K562 (cell line): ENCODE results near the gene INS. TPM values are rescaled to one million over a fixed set of nuclear protein-coding genes. Genes with fewer than 3 reads are reported as not detected.
A peak's percentile ranks its signal among the peaks of the same experiment; 100 is the strongest.

Experiments
- ATAC-seq: fragments of 200-7000 bp; cut with Tn5 transposase; 3 replicates; pipeline ENCODE4 v1.9.1; 2020; ENCODE audit warnings: moderate library complexity
- BruUV-seq: library from RNA; stranded (reverse); fragments of 400-500 nt; replicated peaks from 2 replicates; lab custom pipeline; 2021; lab: Mats Ljungman, UMichigan
- CTCF ChIA-PET: fragments of 300-600 bp; formaldehyde crosslinking; extraction: SDS; loops from one replicate; lab custom pipeline; 2021; ENCODE audit warnings: low intra/inter-chr PET ratio; lab: Yijun Ruan, JAX
- POLR2A ChIA-PET: fragments of 300-600, 350-650 bp; sonication (Branson Sonifier 250); formaldehyde crosslinking; extraction: SDS; loops from one replicate; lab custom pipeline; 2021; ENCODE audit warnings: antibody characterized with exemption, inconsistent platforms; lab: Yijun Ruan, JAX
- DNase-seq, 4 experiments: peaks; one replicate each; pipeline versions ENCODE4 v3.0.0 to v3.0.0-alpha.2; 2011 to 2018; ENCODE audit warnings: low spot score in 3 of 4, mixed read lengths in 3 of 4; ENCODE audit errors: extremely low read depth in 1 of 4
- FAIRE-seq: peaks from 2 replicates; lab custom pipeline; 2011; peaks lifted over from hg19 to GRCh38; lab: Jason Lieb, UNC
- H2AFZ ChIP-seq: 2 replicates; pipeline ENCODE4 v1.6.0; 2011; ENCODE audit warnings: low read depth, low read length, control low read depth, inconsistent platforms
- H3K27ac ChIP-seq: fragments of 200-600 bp; 3 replicates; pipeline ENCODE4 v1.8.0; 2011; ENCODE audit warnings: low read depth, mild to moderate bottlenecking, control low read depth, inconsistent platforms, low read length, moderate library complexity, mixed read lengths; ENCODE audit errors: extremely low read depth
- H3K27me3 ChIP-seq, 2 experiments: fragments of 300-600 bp in 1 of 2; 2 replicates in 1 of 2; 3 replicates in 1 of 2; pipeline versions ENCODE4 v1.6.0 to v1.8.0; 2011; ENCODE audit warnings: inconsistent platforms in 2 of 2, low read length in 2 of 2, mild to moderate bottlenecking in 1 of 2, mixed read lengths in 1 of 2, moderate library complexity in 1 of 2; ENCODE audit not compliant: control insufficient read depth in 2 of 2, insufficient read depth in 2 of 2
- H3K36me3 ChIP-seq: fragments of 300-600 bp; 3 replicates; pipeline ENCODE4 v1.8.0; 2011; ENCODE audit warnings: mild to moderate bottlenecking, low read length, inconsistent platforms; ENCODE audit not compliant: control insufficient read depth, insufficient read depth
- H3K4me1 ChIP-seq, 2 experiments: fragments of 200-600 bp in 1 of 2; replicated peaks in 1 of 2; 2 replicates in 1 of 2; 3 replicates in 1 of 2; pipeline versions ENCODE4 v1.5.1 to v1.8.0; 2011; ENCODE audit warnings: inconsistent platforms in 2 of 2, low read length in 2 of 2, mild to moderate bottlenecking in 1 of 2, mixed read lengths in 1 of 2, moderate library complexity in 1 of 2; ENCODE audit not compliant: control insufficient read depth in 2 of 2, insufficient read depth in 2 of 2
- H3K4me2 ChIP-seq: 2 replicates; pipeline ENCODE4 v1.6.1; 2011; ENCODE audit warnings: low read length, control low read depth, inconsistent platforms, mixed read lengths; ENCODE audit not compliant: insufficient read depth
- H3K4me3 ChIP-seq: fragments of 200-600 bp; sonication (generic), shearing (Covaris generic); 2 replicates; pipeline ENCODE4 v1.5.1; 2016; ENCODE audit warnings: control low read depth, inconsistent platforms
- H3K79me2 ChIP-seq: fragments of 200-600 bp; 3 replicates; pipeline ENCODE4 v1.8.0; 2011; ENCODE audit warnings: low read length, inconsistent platforms; ENCODE audit not compliant: control insufficient read depth, insufficient read depth
- H3K9ac ChIP-seq, 2 experiments: 2 replicates each; pipeline versions ENCODE4 v1.6.0 to v1.6.1; 2011; ENCODE audit warnings: low read depth in 2 of 2, low read length in 2 of 2, control low read depth in 1 of 2, inconsistent platforms in 1 of 2, mild to moderate bottlenecking in 1 of 2, mixed read lengths in 1 of 2; ENCODE audit not compliant: insufficient read depth in 1 of 2
- H3K9me1 ChIP-seq: one replicate; pipeline ENCODE4 v1.6.0; 2011; ENCODE audit warnings: inconsistent platforms, mild to moderate bottlenecking, low read length, moderate library complexity; ENCODE audit not compliant: control insufficient read depth, insufficient read depth
- H3K9me3 ChIP-seq: replicated peaks from 2 replicates; pipeline ENCODE4 v1.5.1; 2011; ENCODE audit warnings: low read depth, low read length, inconsistent platforms; ENCODE audit not compliant: control insufficient read depth, insufficient read depth
- H4K20me1 ChIP-seq: replicated peaks from 2 replicates; pipeline ENCODE4 v1.6.1; 2011; ENCODE audit warnings: low read length, inconsistent platforms, mixed read lengths; ENCODE audit not compliant: control insufficient read depth, insufficient read depth
- CEBPG ChIP-seq, 3 experiments: fragments of 200-800 bp in 1 of 3; sonication (Bioruptor generic) in 1 of 3; sonication (generic) in 1 of 3; formaldehyde crosslinking in 1 of 3; IDR thresholded peaks in 2 of 3; conservative IDR thresholded peaks in 1 of 3; 2 replicates each; pipeline versions ENCODE4 v1.6.1 to v1.8.0; 2016 to 2022; ENCODE audit warnings: missing compliant biosample characterization in 2 of 3, missing genetic modification characterization in 2 of 3, mild to moderate bottlenecking in 1 of 3, missing genetic modification reagents in 1 of 3
- JUND ChIP-seq, 2 experiments: IDR thresholded peaks; 2 replicates in 1 of 2; 3 replicates in 1 of 2; pipeline ENCODE4 v1.6.1; 2011; ENCODE audit warnings: borderline replicate concordance in 2 of 2, low read depth in 2 of 2, low read length in 2 of 2, improper control_type of control experiment in 1 of 2, missing biosample characterization in 1 of 2, missing genetic modification characterization in 1 of 2, missing genetic modification reagents in 1 of 2
- MAZ ChIP-seq, 2 experiments: fragments of 450-650 bp in 1 of 2; sonication (generic) in 1 of 2; formaldehyde crosslinking; IDR thresholded peaks in 1 of 2; conservative IDR thresholded peaks in 1 of 2; 2 replicates each; pipeline versions ENCODE4 v1.4.0 to v1.5.0; 2020; ENCODE audit warnings: mild to moderate bottlenecking in 1 of 2, missing genetic modification reagents in 1 of 2
- MBD2 ChIP-seq: sonication (generic); IDR thresholded peaks from 2 replicates; pipeline ENCODE4 v1.6.1; 2016; ENCODE audit warnings: low read depth, borderline replicate concordance
- PTRF ChIP-seq: fragments of 450-650 bp; IDR thresholded peaks from 2 replicates; pipeline ENCODE4 v1.6.1; 2016; ENCODE audit warnings: mild to moderate bottlenecking, missing genetic modification characterization, missing compliant biosample characterization
- RB1 ChIP-seq: fragments of 450-650 bp; IDR thresholded peaks from 2 replicates; pipeline ENCODE4 v1.6.1; 2017; ENCODE audit warnings: low read depth, mild to moderate bottlenecking
- REST ChIP-seq, 2 experiments: fragments of 450-650 bp; formaldehyde crosslinking in 1 of 2; IDR thresholded peaks; 2 replicates each; pipeline versions ENCODE4 v1.4.0 to v1.6.1; 2014 to 2020; ENCODE audit warnings: mild to moderate bottlenecking in 2 of 2, borderline replicate concordance in 1 of 2, low read depth in 1 of 2
- ZEB2 ChIP-seq: fragments of 450-650 bp; IDR thresholded peaks from 2 replicates; pipeline ENCODE4 v1.6.1; 2016
- ZNF444 ChIP-seq: fragments of 250-450 bp; sonication (Bioruptor Pico); IDR thresholded peaks from 2 replicates; pipeline ENCODE4 v1.4.0; 2020; ENCODE audit warnings: mild to moderate bottlenecking, moderate library complexity
- ZNF696 ChIP-seq: fragments of 250-450 bp; sonication (Bioruptor Pico); conservative IDR thresholded peaks from 2 replicates; pipeline ENCODE4 v1.4.0; 2020; ENCODE audit warnings: mild to moderate bottlenecking, moderate library complexity
- WGBS: fragments of 100-300 bp; shearing (Covaris generic); methylation state at CpG from one replicate; pipeline ENCODE4 v1.1.6; 2016; ENCODE audit warnings: low coverage, mixed read lengths; ENCODE audit not compliant: insufficient coverage; ENCODE audit errors: missing lambda C conversion rate; 5-methylcytosine and 5-hydroxymethylcytosine counted together
- in situ Hi-C: fragments of 300-500 bp; cut with MboI; formaldehyde crosslinking; loops from 4 replicates; pipeline ENCODE4 v1.15.0; 2018; ENCODE audit warnings: inconsistent platforms, mixed read lengths
- intact Hi-C: fragments of 100-400 bp; cut with micrococcal nuclease; formaldehyde crosslinking; loops from 2 replicates; pipeline ENCODE4 v1.14.2; 2022
- polyA plus RNA-seq, 8 experiments: library from polyadenylated mRNA; depleted of rRNA in 4 of 8; stranded (reverse) in 5 of 8; unstranded in 3 of 8; fragments of >200 nt; fragmentation: Nextera tagmentation in 2 of 8; fragmentation: Illumina TruSeq in 1 of 8; extraction: Ambion mirVana in 2 of 8; extraction: Trizol in 1 of 8; gene quantifications; 2 replicates each; pipeline versions ENCODE4 v1.2.1 to v1.2.3, GENCODE V29; 2011 to 2014; ENCODE audit warnings: inconsistent platforms in 1 of 8, missing spikeins in 1 of 8
- total RNA-seq, 7 experiments: library from RNA; depleted of rRNA in 6 of 7; stranded (reverse); fragments of >200 nt in 6 of 7; fragmentation: Illumina TruSeq in 2 of 7; extraction: Trizol in 2 of 7; gene quantifications; 2 replicates each; pipeline versions ENCODE4 v1.2.1 to v1.2.3, GENCODE V29; 2011 to 2021; ENCODE audit warnings: low replicate concordance in 1 of 7

The INS gene
- total and polyA plus RNA-seq, 9 of the 15 experiments (the other 6 are each of a cell fraction or from before 2014, with no cell fraction given): not detected

DNA sequence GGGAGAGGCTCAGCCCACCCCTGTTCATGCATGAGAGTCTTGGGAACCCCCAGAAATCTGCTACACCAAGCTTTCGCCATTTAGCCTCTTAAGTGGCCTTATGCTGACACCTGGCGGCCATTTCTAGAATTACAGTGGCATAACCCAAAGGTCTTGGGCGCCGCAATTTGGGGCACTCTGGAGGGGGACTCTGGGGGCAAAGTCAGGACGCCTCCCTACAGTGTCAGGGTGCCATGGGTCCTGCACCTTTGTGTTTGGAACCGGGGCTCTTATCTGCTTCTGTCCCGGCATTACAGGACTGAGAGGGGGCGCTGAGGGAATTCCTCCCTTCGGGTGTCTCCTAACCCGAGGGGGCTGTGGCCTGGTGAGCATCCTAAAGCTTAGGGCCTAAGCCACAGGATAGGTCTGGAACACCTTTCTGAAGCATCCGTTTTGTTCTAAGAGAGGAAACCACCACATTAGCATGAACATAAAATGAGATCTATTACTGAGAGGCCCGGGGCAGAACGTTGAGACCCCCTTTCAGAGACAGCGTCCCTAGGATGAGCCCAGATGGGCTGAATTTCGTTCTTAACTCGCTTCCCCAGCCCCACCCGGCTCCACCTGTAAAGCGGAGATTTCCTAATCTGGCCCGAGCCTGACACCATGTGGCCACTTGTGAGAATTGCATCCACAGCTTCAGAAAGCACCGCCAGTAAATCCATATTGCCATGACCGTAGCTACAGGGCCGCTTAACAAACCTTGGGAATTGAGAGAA lies 9.3 kb downstream of the INS start:
- Histone ChIP-seq H3K9me3 (no peaks in the 10 kb centered on the region), H3K36me3 (no peaks in the 10 kb centered on the region), H3K4me1 (peaks cover 0 to 26% of the 10 kb centered on the region in 2 experiments; a peak in 1 of 5 replicates), H3K9ac (no peak overlapping the region), H3K27ac (no peak overlapping the region), H3K79me2 (no peaks in the 10 kb centered on the region), H4K20me1 (peaks cover 26% of the 10 kb centered on the region; the same call in 1 of the 2 replicates), H3K4me2 (no peak overlapping the region), H3K27me3 (peaks cover 0 to 44% of the 10 kb centered on the region in 2 experiments; a peak in 3 of 5 replicates), H2AFZ (no peak overlapping the region), H3K4me3 (no peak overlapping the region), H3K9me1 (no peaks in the 10 kb centered on the region)
- 0% methylated on average over 22 of the region's 22 CpGs for WGBS
- CTCF ChIA-PET: interaction anchor here (0.6 to 3.7 kb wide), 10 partner anchors 108 to 499 kb away, joined by 3 to 111 read pairs (median 4); partner anchors contain the start of gene TNNI2
- intact Hi-C loops (loop anchor here (5.0 kb wide), 1 partner anchor 324 kb away; no protein-coding TSS in a partner anchor), in situ Hi-C loops (loop anchor here (10.0 kb wide), 2 partner anchors 297 to 457 kb away; partner anchors contain the start of genes KRTAP5-6 and LSP1)
- DNase-seq (peak; percentile 80 to 87 (median 82)), ATAC-seq (peak; percentile 80), FAIRE-seq (peak; percentile 97)
- POLR2A ChIA-PET: interaction anchor here (0.6 to 1.7 kb wide), 6 partner anchors 53 to 273 kb away, joined by 3 to 6 read pairs (median 5); no protein-coding TSS in a partner anchor
- no TSS peak for BruUV-seq
- no peak for TF ChIP-seq CEBPG (CRISPR knock-in tag; IDR thresholded peaks at IDR 0.05)
- TF ChIP-seq CEBPG (tag; conservative IDR thresholded peaks at IDR 0.05 in 1 of 2, IDR thresholded peaks at IDR 0.05 in 1 of 2): peak in 1 of 2 experiments; percentile 85; a peak in 3 of 4 replicates
- peak in 1 of 2 experiments; percentile 42; a peak in 2 of 4 replicates for TF ChIP-seq MAZ (CRISPR knock-in tag; conservative IDR thresholded peaks at IDR 0.05 in 1 of 2, IDR thresholded peaks at IDR 0.05 in 1 of 2)
- 0 out of 2 replicates have a peak, but pooled peaks have one; percentile 34 for TF ChIP-seq RB1
- TF ChIP-seq ZNF444: no peak
- TF ChIP-seq MBD2: no peak
- TF ChIP-seq ZNF696 (CRISPR knock-in tag): no peak
- TF ChIP-seq REST (IDR thresholded peaks at IDR 0.05; ENCODE audit: borderline replicate concordance): peak; percentile 36; the same call in 1 of the 2 replicates
- no peak for TF ChIP-seq REST (CRISPR knock-in tag; IDR thresholded peaks at IDR 0.05; ENCODE audit: low read depth)
- TF ChIP-seq PTRF (tag): no peak
- 0 out of 2 replicates have a peak, but pooled peaks have one; percentile 56 for TF ChIP-seq ZEB2
- no peak for TF ChIP-seq JUND (IDR thresholded peaks at IDR 0.05; ENCODE audit: borderline replicate concordance, low read depth, low read length)
- no peak for TF ChIP-seq JUND (tag; IDR thresholded peaks at IDR 0.05; ENCODE audit: borderline replicate concordance, low read depth, low read length)
